ENCODE data around the gene MTX3. TPM values are rescaled to one million over a fixed set of nuclear protein-coding genes. Genes with fewer than 3 reads are reported as not detected.

MTX3 gene
- total RNA-seq, 1 donor from 2014 or later: 21.8 TPM

GRCh38 chr5:79936646-79937216 lies 54.3 kb downstream of the MTX3 start:
- Mint-ChIP-seq H3K4me3 (ENCODE audit: unreplicated experiment) (no peak overlapping the region), H3K36me3 (ENCODE audit: unreplicated experiment) (no peaks in the 10 kb centered on the region), H3K27ac (ENCODE audit: unreplicated experiment) (no peak overlapping the region), H3K4me1 (ENCODE audit: low read depth, unreplicated experiment) (no peaks in the 10 kb centered on the region), H3K27me3 (ENCODE audit: unreplicated experiment) (no peaks in the 10 kb centered on the region), H3K9me3 (ENCODE audit: unreplicated experiment) (no peaks in the 10 kb centered on the region)
- no peak for TF ChIP-seq CTCF (IDR thresholded peaks at IDR 0.05; ENCODE audit: partially characterized antibody, unreplicated experiment)
- no peak for DNase-seq

- H3K27ac Mint-ChIP-seq (ENCODE audit: unreplicated experiment): no peak overlapping the region
- no peaks in the 10 kb centered on the region for H3K27me3 Mint-ChIP-seq (ENCODE audit: unreplicated experiment)
- H3K4me3 Mint-ChIP-seq (ENCODE audit: unreplicated experiment): no peak overlapping the region
- H3K4me1 Mint-ChIP-seq (ENCODE audit: low read depth, unreplicated experiment): no peaks in the 10 kb centered on the region
- no peak for DNase-seq
- no peaks in the 10 kb centered on the region for H3K9me3 Mint-ChIP-seq (ENCODE audit: unreplicated experiment)
- H3K36me3 Mint-ChIP-seq (ENCODE audit: unreplicated experiment): no peaks in the 10 kb centered on the region
- no peak for TF ChIP-seq CTCF (IDR thresholded peaks at IDR 0.05; ENCODE audit: partially characterized antibody, unreplicated experiment)
Measured at GRCh38 chr5:79936002-79936645, 54.9 kb downstream of the MTX3 start.

GRCh38 chr5:79934681-79935080 lies 56.4 kb downstream of the MTX3 start:
- DNase-seq: no peak
- Mint-ChIP-seq H3K4me1 (ENCODE audit: low read depth, unreplicated experiment) (no peaks in the 10 kb centered on the region), H3K27me3 (ENCODE audit: unreplicated experiment) (no peaks in the 10 kb centered on the region), H3K27ac (ENCODE audit: unreplicated experiment) (no peak overlapping the region), H3K9me3 (ENCODE audit: unreplicated experiment) (no peaks in the 10 kb centered on the region), H3K36me3 (ENCODE audit: unreplicated experiment) (no peaks in the 10 kb centered on the region), H3K4me3 (ENCODE audit: unreplicated experiment) (no peak overlapping the region)
- no peak for TF ChIP-seq CTCF (IDR thresholded peaks at IDR 0.05; ENCODE audit: partially characterized antibody, unreplicated experiment)

GRCh38 chr5:79932510-79933504 lies 58.3 kb downstream of the MTX3 start:
- Mint-ChIP-seq H3K9me3 (ENCODE audit: unreplicated experiment) (no peaks in the 10 kb centered on the region), H3K27ac (ENCODE audit: unreplicated experiment) (no peak overlapping the region), H3K27me3 (ENCODE audit: unreplicated experiment) (no peaks in the 10 kb centered on the region), H3K4me1 (ENCODE audit: low read depth, unreplicated experiment) (no peaks in the 10 kb centered on the region), H3K36me3 (ENCODE audit: unreplicated experiment) (no peaks in the 10 kb centered on the region), H3K4me3 (ENCODE audit: unreplicated experiment) (no peak overlapping the region)
- DNase-seq: no peak
- no peak for TF ChIP-seq CTCF (IDR thresholded peaks at IDR 0.05; ENCODE audit: partially characterized antibody, unreplicated experiment)
